ENCODE data around the gene FOXO6.

Gene FOXO6

DNA sequence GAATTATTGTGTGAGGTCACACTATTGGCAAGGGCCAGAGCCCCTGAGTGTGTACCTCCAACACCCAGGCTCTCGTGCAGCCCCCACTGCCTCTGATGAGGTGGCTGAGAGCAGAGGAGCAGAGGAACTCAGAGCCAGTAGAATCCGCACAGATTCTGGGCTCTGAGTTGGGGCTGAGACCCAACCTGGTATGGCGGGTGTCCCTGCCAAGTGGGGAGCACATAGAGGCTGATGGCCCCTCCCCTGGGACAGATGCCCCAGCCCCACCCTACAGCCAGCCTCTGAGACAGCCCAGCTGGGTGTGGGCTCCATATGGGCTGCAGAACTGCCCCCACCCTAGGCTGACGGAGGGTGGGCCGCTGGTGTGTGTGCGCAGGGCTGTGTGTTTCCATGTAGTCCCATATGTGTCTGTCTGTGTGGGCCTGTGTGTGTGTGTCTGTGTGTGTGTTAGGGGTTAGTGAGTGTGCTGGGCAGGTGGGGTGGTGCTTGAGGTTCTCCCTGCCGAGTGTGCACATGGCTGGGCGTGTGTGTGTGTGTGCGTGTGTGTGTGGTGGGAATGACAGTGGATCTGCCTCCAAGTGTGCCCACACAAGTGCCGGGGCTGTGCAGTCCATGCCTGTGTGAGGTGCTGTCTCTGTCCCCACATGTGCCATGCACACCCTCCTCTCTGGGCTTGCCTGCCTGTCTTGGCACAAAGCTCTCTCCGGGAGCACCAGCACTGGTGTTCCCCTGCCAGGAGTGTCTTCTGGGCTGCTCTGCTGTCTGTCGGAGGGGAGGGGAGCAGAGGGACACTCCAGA, 24.4 kb downstream of the FOXO6 start:
- DNase-seq (ENCODE audit: low spot score): no peak

DNA sequence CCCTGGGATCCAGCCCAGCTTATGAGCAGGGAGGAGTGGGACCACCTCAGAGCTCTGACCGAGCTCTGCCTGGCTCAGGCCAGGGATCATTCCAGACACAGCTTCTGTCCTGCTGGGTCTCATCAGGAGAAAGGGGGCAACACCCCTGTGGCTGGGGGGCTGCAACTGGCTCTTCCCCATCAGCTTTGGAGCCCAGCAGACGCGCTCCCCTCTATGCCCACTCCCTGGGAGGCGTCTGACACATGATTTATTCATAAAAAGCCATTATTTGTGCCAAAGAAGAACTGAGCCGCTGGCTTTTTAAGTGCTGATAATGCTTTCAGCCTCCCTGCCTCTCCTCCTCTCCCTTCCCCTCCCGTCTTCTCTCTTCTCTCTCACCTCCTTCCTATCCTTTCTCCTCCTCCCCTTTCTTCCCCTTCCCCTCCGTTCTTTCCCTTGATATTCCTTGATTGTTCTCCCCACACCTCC, 25.0 kb downstream of the FOXO6 start:
- DNase-seq (ENCODE audit: low spot score): no peak

DNA sequence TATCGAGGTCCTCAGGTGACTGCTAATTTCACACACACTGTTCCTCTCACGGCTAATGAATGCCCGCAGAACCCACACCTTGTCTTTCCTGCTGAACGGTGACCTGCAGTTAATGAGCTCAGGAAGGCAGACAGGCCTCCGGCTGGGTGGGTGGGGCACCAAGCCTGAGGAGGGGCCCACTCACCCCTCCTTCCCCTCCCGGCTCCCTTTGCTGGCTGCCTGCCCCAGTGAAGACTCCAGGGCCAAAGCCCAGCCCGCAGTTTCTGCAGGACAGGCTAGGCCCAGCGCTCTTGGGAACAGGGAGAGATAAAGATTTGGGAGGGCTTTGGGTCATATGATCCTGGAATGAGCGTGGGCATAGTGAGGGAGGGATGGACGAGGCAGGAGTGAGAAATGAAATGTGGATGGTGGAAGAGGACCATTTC, 26.4 kb downstream of the FOXO6 start:
- no peak for DNase-seq (ENCODE audit: low spot score)

DNA sequence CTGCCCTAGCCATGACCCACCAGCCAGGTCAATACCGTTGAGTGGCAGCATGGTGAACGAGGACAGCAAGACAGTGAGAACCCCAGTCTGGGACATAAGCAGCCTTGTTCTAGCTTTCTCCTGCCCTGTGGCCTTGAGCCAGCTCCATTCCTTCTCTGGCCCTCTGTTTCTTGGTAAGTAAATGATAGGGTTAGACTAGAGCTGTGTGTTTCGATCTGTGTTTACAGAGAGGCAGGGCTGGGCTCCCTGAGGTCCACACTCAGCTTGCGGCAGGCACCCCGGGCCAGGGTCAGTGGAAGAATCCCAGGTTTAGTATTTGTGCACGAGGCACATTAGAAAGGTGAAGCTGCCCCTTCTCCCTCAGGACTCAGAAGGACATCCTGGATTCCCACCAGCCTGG, 27.3 kb downstream of the FOXO6 start:
- DNase-seq (ENCODE audit: low spot score): no peak

DNA sequence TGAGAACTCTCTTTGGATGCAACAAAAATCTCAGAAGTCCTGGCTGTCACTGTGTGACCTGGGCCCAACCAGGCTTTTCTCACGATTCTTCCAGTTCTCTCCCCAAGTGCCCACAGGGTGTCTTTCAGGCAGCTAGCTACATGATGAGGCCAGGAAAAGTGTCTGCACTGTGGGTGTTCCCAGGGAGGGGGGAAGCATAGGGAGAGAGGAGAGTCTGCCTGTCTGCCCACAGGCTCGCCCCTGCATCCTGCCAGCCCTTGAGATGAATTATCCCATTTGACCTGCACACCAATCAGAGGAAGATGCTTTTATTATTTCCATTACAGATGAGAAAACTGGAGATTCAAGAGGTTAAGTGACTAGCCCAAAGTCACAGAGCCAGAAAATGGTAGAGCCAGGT, 27.8 kb downstream of the FOXO6 start:
- DNase-seq (ENCODE audit: low spot score): no peak

DNA sequence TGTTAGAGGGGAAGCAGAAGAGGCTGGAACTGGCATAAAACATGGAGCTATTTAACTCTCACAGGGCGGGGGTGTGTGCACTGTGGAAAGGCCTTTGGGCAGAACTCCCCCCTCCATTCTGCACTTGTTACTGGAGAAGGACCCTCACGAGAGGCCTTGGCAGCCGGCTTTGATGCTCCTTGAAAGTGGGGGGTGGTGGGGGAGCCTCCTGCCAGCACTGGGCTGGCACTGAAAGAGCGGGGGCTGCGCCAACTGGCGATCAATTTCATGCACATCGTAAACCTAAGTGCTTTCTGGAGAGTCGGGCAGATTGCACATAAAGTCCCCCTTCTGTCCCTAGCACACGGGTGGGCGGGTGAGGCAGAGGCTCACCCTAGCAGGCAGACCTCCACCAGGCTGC, 28.9 kb downstream of the FOXO6 start:
- no peak for DNase-seq (ENCODE audit: low spot score)

DNA sequence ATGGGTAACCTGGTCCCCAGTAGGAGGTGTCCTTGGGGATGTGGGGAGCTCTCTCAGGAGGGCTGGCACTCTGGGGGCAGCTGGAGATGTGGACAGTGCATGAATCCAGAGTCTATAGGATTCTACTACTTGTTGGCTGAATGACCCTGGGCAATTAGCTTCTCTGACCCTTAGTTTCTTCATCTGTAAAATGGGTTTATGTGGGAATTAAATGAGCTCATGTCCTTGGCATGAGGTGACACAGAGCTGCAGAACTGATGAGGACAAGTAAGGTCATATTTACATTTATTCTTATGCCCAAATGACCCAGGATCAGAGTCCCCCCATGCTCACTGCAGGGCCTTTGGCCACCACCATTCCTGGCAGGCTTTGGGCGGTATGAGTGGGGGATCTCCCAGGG, 29.3 kb downstream of the FOXO6 start:
- no peak for DNase-seq (ENCODE audit: low spot score)

DNA sequence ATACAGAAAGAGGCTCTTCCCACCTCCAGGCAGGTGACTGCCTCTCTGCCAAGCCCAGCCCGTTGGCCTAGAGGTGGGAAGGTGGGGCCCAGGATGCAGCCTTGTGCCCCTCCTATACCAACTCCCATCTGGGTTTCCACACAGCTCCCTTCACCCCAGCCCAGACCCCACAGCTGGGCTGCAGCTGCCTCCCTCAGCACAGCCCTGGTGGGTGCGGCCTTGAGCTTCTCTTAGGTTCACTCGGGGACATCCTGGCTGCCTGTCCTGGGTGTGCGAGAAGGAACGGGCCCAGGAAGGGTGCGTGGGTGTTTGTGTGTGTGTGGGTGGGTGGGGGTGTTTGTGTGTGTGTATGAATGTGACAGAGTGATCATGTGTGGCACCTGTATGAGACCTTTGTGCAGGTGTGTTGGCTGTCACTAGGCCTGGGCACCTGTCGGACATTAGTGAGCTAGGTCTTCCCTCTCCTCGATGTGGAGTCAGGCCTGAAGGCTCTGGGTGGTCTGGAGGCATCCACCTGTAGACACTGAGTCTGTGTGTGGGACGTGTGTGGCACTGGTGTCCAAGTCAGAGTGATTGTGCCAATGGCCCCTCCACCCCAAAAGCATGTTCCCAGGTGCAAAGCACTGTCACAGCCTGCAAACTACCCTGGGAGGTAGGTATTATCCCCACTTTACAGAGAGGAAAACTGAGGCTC, 30.7 kb downstream of the FOXO6 start:
- DNase-seq (ENCODE audit: low spot score): no peak

DNA sequence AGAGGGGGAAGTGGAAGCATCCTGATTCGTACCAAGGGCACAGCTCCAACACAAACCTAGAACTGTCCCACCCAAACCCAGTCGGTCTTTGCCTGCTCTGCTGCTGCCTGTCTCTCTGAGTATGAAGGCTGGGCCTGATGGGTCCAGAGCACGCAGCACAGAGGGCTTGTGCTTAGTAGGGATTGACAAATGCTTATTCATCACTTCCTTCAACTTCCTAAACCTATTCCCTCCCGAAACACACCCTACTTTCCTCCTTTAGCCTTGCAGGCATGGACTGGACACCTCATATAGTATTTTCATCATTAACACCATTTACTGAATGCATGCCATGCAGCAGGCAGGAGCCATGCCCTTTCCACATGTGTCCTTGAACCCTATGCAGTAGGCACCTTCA, 31.3 kb downstream of the FOXO6 start:
- DNase-seq (ENCODE audit: low spot score): no peak

DNA sequence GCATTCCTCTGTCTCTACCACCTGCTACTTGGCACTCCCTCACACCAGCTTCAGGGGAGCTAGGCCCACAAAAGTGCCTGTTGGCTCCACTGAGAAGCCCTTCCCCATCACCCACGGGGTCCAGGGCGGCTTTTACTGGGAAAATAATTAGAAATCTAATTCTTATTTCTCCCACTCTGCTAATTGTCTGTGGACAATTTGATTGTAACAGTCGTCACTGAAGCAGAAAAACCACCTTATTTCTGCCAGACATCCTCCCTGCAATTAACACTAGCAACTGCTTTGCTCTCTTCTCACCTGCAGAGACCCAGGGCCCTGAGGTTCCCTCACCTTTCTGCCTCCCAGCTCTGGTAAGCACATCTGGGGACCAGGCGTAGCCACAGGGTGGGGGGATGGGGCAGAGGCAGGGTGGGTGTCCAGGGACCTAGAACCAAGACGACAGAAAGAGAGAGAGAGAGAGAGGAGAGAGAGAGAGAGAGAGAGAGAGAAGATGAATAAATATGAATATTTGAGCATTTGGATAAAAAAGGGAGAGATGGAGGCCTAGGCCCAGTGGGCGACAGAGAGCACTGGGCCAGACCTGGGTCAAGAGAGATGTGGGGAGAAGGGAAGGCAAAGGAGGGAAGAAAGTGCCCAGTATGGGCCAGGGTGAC, 32.6 kb downstream of the FOXO6 start:
- no peak for DNase-seq (ENCODE audit: low spot score)

DNA sequence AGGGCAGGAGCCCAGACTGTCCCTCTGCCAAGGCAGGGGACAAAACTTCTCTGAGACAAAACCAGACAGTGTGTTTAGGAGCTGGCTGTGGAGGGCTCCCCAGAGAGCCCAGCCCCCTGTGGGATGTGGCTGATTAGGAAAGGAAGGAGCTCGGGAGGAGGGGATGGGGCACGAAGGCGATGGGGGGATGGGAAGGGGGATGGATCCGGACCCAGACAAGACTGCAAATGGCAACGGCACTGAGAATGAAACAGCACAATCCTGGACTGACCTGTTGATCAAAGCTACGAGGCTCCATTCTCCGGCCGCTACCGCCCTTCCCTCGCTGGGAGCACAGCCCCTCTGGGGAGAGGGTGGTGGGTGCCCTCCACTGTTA, 33.1 kb downstream of the FOXO6 start:
- DNase-seq (ENCODE audit: low spot score): no peak

DNA sequence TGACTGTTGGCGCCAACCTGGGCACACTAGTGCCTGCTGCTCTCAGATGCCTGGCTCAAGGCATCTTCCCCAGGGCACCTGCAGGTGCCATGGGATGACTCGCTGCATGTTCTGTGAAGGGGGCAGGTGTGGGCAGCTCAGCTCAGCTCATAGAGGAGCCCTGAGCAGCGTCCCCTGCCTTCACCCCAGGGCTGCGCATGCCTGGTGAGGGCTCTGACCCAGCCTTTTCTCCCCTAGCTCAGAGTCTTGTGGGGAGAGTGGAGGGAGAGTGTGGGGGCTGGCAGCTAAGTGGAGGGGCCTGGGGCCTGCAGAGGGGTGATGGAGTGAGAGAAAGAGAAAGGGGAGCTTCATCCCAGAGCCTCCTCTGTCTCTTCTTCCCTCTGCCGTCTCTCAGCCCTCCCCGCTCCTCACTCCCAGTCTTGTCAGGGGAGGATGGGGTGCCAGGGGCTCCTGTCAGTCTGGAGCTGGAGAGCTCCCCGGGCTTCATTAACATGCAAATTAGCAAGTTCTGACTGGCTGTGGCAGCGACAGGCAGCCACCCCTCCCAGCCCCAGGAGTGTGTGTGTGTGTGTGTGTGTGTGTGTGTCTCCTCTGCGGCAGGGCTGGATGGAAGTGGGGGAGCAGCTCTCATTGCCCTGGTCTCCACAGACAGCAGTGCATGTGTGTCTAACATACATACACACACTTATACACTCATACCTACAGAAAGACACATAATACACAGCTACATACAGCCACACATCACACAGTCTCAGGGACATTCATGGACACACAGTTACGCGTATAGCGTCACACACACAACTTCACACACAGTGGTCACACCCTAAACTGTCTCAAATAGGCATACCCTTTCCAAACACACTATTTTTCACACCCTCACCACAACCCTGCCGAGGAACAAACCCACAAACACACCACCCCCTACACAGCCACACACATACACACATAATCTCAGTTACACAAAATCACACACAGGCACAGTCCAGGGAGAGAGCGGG, 34.0 kb downstream of the FOXO6 start:
- no peak for DNase-seq (ENCODE audit: low spot score)

DNA sequence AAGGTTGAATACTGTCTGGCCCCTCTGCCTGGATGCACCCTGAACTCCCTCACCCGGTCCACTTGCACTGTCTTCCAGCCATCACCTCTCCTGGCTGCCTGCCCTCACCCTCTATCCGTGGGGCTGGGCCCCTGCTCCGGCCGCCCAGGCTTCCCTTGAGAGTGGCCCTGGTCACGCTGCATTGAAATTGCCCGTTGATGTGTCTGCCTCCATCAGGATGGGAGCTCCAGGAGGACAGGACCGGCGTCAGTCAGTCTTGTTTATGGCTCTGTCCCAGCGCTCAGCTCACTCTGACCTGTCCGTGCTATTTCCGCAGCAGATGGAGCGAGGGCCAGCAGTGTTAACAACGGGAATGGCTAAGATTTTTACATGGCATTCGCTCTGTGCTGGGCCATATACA, 34.9 kb downstream of the FOXO6 start:
- DNase-seq (ENCODE audit: low spot score): no peak

DNA sequence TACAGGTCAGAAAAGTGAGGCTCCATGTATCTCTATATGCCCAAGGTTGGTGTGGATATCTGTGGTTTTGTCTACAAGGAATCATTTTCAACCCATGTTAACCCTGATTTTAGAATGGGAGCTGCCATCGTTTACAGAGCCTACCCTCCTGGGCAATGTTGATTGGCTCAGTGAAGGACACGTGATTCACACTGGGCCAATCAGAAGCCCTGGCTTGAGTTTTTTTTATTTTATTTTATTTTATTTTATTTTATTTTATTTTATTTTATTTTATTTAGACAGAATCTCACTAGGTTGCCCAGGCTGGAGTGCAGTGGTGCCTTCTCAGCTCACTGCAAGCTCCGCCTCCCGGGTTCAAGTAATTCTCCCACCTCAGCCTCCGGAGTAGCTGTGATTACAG, 35.8 kb downstream of the FOXO6 start:
- DNase-seq (ENCODE audit: low spot score): no peak

DNA sequence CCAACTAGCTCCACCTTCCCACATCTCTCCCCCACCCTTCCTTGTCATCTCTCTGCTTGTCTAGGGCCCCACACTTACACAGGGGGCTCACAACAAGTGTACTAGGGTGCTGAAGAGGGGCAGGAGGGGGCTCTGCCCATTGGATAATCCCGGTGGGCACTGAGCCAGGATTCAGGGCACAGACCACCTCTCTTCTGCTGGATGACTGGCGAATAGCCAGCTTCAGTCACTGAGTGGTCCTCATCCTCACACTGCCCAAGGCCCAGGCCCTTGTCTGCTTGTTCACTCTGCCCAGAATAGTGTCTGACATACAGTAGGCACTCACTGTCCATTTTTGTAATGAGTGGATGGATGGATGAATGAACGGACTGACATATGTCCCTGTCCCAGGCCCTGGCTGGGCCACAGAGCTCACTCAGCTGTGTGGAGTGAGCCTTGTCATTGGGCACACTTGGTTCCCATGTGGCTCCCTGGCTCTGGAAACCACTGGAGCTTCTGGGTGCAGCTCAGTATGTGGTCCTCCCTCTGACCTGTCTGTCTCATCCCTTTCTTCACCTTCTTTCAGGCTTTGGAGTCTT, 36.6 kb downstream of the FOXO6 start:
- DNase-seq (ENCODE audit: low spot score): no peak

DNA sequence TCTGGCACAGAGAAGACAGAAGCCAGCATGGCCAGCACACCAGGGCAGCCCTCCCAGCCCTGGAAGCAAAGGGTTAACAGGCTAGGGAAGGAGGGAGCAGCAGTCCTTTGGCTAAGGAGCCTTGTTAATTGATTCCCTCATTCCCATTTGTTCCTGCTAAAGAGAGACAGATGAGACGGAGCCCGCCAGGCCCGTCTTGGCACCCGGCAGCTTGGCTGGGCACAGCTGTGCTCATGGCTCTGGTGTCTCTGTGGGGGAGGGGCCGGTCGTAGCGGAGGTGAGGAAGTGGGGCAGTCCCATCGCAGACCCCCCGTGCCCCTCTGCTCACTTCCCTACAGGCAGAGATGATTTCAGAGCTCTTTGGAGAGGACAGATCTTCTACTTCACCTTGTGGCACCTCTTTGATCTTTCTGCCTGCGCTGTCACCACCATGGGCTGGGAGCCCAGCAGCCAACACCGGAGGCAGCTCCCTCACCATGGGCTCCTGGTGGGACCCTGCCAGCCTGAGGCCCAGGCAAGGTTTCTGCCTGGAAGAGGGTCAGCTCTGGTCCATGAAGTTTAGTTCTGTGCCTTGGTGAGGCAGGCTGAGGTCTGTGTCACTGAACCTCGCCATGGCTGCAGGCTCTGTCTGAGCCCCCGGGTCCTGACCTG, 38.0 kb downstream of the FOXO6 start:
- DNase-seq (ENCODE audit: low spot score): no peak

DNA sequence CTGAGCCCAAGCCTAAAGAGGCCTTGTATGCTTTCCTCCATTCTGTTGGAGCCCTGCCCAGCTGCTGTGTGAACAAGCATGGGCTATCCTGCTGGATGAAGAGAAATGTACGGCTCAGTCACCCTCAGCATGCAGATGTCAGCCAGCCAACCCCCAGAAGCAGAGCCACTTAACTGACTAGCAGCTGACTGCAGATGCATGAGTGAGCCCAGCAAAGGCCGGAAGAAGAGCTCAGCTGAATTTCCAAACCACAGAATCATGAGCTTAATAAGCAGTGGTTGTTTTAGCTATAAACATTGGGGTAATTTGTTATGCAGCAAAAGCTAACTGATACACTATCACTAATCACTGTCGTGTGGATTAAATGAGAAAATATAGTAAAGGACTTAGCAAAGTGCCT, 39.0 kb downstream of the FOXO6 start:
- DNase-seq (ENCODE audit: low spot score): no peak

DNA sequence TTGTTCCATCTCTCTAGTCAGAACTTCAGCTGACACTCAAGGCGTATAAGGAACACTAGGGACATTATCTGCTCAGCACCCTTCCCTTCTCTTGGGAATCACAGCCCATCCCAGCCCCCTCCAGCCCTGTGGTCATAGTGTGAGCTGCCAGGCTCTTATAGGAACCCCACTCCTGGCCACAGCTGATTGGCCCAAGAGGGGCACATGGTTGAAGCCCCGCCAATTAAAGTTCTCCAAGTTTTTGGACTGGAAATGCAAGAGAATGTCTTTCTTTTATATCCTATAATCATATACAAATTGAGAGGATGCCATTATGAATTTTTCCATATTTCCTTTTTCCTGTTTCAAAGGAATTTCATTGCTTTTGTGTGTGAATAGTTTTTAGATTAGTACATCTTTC, 40.7 kb downstream of the FOXO6 start:
- DNase-seq (ENCODE audit: low spot score): no peak

DNA sequence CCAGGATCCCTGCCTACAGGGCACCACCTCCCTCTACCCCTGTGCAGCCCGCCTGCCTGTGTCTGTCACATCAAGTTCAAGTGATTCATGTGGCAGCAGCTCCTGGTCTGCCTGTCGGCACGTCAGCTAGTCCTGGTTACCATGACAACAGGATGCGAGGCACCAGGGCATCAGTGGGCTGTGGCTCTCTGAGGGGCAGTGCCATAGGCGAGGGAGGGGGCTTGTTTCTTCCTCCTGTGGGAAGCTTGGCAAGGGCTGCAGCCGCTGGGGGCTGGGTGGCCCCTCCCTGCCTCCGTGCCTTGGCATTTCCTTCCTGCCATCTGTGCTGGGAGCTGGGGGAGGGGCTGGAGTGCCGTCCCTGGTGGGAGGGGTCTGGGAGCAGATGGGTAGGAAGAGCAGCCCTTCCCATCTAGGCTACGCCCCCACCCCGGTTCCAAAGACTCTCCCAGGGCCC, 43.1 kb downstream of the FOXO6 start:
- DNase-seq (ENCODE audit: low spot score): peak; percentile 48

DNA sequence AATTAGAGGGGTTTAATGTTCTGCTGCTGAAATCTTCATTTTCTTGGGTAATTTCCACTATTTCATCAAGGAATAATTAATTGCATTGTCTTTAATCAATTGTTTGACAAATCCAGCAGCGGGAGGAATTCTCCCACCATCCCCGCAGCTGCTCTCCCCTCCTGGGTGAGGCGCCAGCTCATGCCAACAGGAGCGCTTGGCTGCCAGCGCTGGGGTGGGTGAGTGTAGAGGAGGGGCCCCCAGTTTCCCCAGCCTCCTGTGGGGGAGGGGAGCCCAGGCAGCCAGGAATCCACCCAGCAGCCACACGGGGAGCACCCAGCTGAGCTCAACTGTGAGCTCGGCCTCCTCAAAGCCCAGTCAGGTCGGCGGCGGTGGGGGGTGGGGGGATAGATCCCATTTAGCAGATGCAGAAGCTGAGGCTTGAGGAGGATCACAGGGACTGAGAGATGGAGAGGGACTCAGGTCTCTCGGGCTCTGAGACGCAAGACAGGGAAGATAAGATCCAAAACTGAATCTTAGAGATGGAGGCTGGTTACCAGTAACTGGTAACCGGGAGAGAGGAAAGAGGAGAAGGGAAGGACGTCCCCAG, 46.5 kb downstream of the FOXO6 start:
- no peak for DNase-seq (ENCODE audit: low spot score)

DNA sequence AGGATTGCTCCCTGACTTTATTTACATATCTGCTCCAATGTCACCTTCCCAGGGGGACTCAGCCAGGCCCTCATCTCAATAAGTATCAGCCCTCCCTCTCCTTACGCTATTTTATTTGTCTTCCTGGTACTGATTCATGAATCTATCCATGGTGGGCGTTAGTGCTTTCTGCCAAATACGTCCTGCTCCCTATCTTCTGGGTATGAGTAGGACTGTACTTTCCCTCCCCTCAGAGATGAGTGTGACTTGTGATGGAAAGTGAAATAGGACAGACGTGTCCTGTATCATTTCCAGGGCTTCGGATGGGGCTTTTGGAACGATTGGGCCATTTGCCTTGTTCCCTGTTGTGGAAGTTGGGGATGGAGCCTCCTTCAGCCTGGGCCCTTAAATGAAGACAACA, 47.5 kb downstream of the FOXO6 start:
- no peak for DNase-seq (ENCODE audit: low spot score)

Data from RKO (cell line).